ENCODE data around the gene ZNF576. TPM values are rescaled to one million over a fixed set of nuclear protein-coding genes. Genes with fewer than 3 reads are reported as not detected.

ZNF576 gene
- total and polyA plus RNA-seq, 2 of the 4 experiments (the other 2 are of a cell fraction) = 13.8 to 19.5 TPM

DNA sequence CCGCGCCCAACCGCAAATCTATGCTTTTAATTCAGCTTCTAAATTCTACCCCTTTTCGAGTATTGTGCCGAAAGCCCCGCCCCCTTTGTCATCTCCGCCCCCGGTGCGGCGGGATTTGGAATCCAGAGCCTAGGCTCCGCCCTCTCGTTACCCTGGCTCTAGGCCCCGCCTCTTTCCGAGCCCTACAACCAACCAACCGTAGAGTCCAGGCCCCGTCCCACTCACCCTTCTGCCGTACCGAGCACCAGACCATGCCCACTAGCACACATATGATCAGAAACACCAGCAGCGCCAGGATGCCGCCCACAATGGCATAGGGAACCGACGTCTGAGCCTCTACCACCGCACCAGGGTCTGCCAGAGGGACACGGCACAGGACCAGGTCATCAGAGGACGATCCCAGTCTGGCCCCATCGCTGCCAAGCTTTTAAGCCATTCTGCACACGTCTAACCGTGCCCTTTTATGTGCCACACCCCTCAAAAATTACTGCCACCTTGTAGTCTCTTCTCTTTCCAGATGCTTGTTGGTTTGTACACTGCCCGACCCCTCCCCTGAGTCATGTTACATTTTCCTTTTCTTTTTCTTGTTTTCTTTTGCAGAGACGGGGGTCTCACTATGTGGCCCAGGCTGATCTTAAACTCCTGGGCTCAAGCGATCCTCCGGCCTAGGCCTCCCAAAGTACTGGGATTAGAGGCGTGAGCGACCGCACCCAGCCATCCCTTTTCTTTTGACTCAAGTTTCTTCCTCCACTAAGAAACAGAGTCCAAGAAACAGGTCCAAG lies 27.7 kb downstream of the ZNF576 start:
- no peak overlapping the region for H2AK9ac ChIP-seq (replicated peaks; ENCODE audit: low read depth, low read length, poor library complexity)
- H3K14ac ChIP-seq (replicated peaks; ENCODE audit: low read depth, low read length) = no peak overlapping the region
- CTCF ChIA-PET = interaction anchor here (0.6 kb wide), 2 partner anchors 24 to 98 kb away, joined by 3 read pairs; no protein-coding TSS in a partner anchor
- H3K4me3 ChIP-seq (ENCODE audit: insufficient read depth, low read depth, low read length) = no peak overlapping the region
- no peak overlapping the region for H2AFZ ChIP-seq (replicated peaks; ENCODE audit: low read length, poor library complexity)
- POLR2A ChIA-PET (ENCODE audit: unreplicated experiment) = no interaction called here
- no peak overlapping the region for H2BK5ac ChIP-seq (ENCODE audit: low read depth, low read length, poor library complexity, severe bottlenecking)
- no peak overlapping the region for H2AK5ac ChIP-seq (ENCODE audit: low read depth, low read length)
- DNase-seq (no peak), ATAC-seq (ENCODE audit: low read depth) (no peak)
- in situ Hi-C loops (cut with MboI; ENCODE audit: low sequenced_read_pairs) = no loop called here
- H4K8ac ChIP-seq (ENCODE audit: low read depth in 2 of 2, low read length in 2 of 2) = no peak overlapping the region
- H3K9me3 ChIP-seq (ENCODE audit: control insufficient read depth, insufficient read depth, low read length) = no peaks in the 10 kb centered on the region
- H3K23ac ChIP-seq (ENCODE audit: low read depth, low read length) = no peak overlapping the region
- no peak overlapping the region for H2BK120ac ChIP-seq (ENCODE audit: low read depth, low read length)
- H4K20me1 ChIP-seq (ENCODE audit: insufficient read depth, low read length) = no peaks in the 10 kb centered on the region
- WGBS, 2 experiments (ENCODE audit: extremely low coverage in 2 of 2, insufficient read length in 1 of 2) = 88% methylated on average over 26 of the region's 35 CpGs; no CpG with 5 or more reads in 1 of the 2 experiments
- no peaks in the 10 kb centered on the region for H3K36me3 ChIP-seq (ENCODE audit: control insufficient read depth, insufficient read depth, low read length)
- TF ChIP-seq NFE2L2 (IDR thresholded peaks at IDR 0.05; ENCODE audit: low read depth, low read length) (no peak), MAFK (IDR thresholded peaks at IDR 0.05; ENCODE audit: low read depth, low read length) (no peak), RFX5 (IDR thresholded peaks at IDR 0.05; ENCODE audit: low read depth, low read length) (no peak), SMC3 (IDR thresholded peaks at IDR 0.05; ENCODE audit: low read depth, low read length) (no peak), CTCF (conservative IDR thresholded peaks at IDR 0.05; ENCODE audit: low read depth, low read length) (no peak), RAD21 (IDR thresholded peaks at IDR 0.05; ENCODE audit: low read length) (no peak), BHLHE40 (IDR thresholded peaks at IDR 0.05; ENCODE audit: low read depth, low read length) (no peak), USF2 (IDR thresholded peaks at IDR 0.05; ENCODE audit: low read depth, low read length) (no peak), POLR2A (IDR thresholded peaks at IDR 0.05; ENCODE audit: low read depth, low read length) (no peak)
- no peak overlapping the region for H3K56ac ChIP-seq (ENCODE audit: extremely low read depth, insufficient read depth, low read length)
- no TSS peak for BruUV-seq (replicated peaks)
- H3K27me3 ChIP-seq (ENCODE audit: control insufficient read depth, insufficient read depth, low read length) = no peaks in the 10 kb centered on the region
- peaks cover 8 to 17% of the 10 kb centered on the region in 2 experiments; a peak in 3 of 4 replicates for H3K79me1 ChIP-seq (ENCODE audit: low read depth in 1 of 2, low read length in 2 of 2)
- dilution Hi-C loops (cut with HindIII; ENCODE audit: low sequenced_read_pairs, unreplicated experiment) = no loop called here
- H2BK15ac ChIP-seq (ENCODE audit: low read depth, low read length) = no peak overlapping the region
- H3K27ac ChIP-seq (ENCODE audit: insufficient read depth, low read length) = no peak overlapping the region
- H3K4ac ChIP-seq (ENCODE audit: low read depth, low read length) = no peak overlapping the region
- no peak overlapping the region for H4K91ac ChIP-seq (ENCODE audit: insufficient read depth, low read depth, low read length)
- peaks cover 3% of the 10 kb centered on the region; the same call in 1 of the 2 replicates for H3K9me1 ChIP-seq (ENCODE audit: insufficient read depth, low read length)
- H2BK20ac ChIP-seq (ENCODE audit: low read depth, low read length) = no peak overlapping the region
- peaks cover 3% of the 10 kb centered on the region for H3K4me1 ChIP-seq (ENCODE audit: control insufficient read depth, insufficient read depth, low read length)
- H3K18ac ChIP-seq (ENCODE audit: low read depth, low read length) = no peak overlapping the region
- no peak overlapping the region for H3K9ac ChIP-seq (ENCODE audit: low read depth, low read length)
- intact Hi-C loops (cut with micrococcal nuclease) = no loop called here
- no peak overlapping the region for H4K5ac ChIP-seq (ENCODE audit: low read depth, low read length)
- no peak overlapping the region for H3K4me2 ChIP-seq (ENCODE audit: low read depth, low read length)

Data from IMR-90 (cell line).